GM23338 (cell line): ENCODE measurements around the gene REV3L. TPM values are rescaled to one million over a fixed set of nuclear protein-coding genes. Genes with fewer than 3 reads are reported as not detected.
"Not testable (repeated sequence)": the region's sequence is repeated elsewhere in the genome, so short reads cannot be mapped to it uniquely, and the experiment has no call there.

Experiments used
- ATAC-seq: fragments of 200-7000 bp; cut with Tn5 transposase; 3 replicates; pipeline ENCODE4 v1.9.1; 2020
- DNase-seq: peaks from one replicate; pipeline ENCODE4 v3.0.0-alpha.2; 2015; ENCODE audit warnings: low spot score
- H2AFZ ChIP-seq: fragments of 200-600 bp; sonication (generic); 2 replicates; pipeline ENCODE4 v1.8.0; 2016; ENCODE audit warnings: antibody characterized with exemption, mild to moderate bottlenecking, moderate library complexity
- H3F3A ChIP-seq: fragments of 200-600 bp; sonication (generic); replicated peaks from 2 replicates; pipeline ENCODE4 v1.8.0; 2017; ENCODE audit warnings: antibody characterized with exemption, mixed run types, low read depth
- H3K27ac ChIP-seq: fragments of 200-600 bp; sonication (generic); 2 replicates; pipeline ENCODE4 v1.6.1; 2016; ENCODE audit warnings: low read depth
- H3K27me3 ChIP-seq: fragments of 200-600 bp; sonication (generic); 2 replicates; pipeline ENCODE4 v1.8.0; 2016; ENCODE audit warnings: mild to moderate bottlenecking, mixed run types, moderate library complexity; ENCODE audit not compliant: insufficient read depth
- H3K36me3 ChIP-seq: fragments of 200-600 bp; sonication (generic); 2 replicates; pipeline ENCODE4 v1.8.0; 2016; ENCODE audit warnings: mild to moderate bottlenecking; ENCODE audit not compliant: insufficient read depth
- H3K4me1 ChIP-seq: fragments of 200-600 bp; sonication (generic); 2 replicates; pipeline ENCODE4 v1.8.0; 2016; ENCODE audit warnings: mild to moderate bottlenecking, moderate library complexity; ENCODE audit not compliant: insufficient read depth
- H3K4me2 ChIP-seq: fragments of 200-600 bp; sonication (generic); 2 replicates; pipeline ENCODE4 v1.7.1; 2017; ENCODE audit warnings: mixed run types
- H3K4me3 ChIP-seq: fragments of 200-600 bp; sonication (generic); 2 replicates; pipeline ENCODE4 v1.6.1; 2016; ENCODE audit warnings: mixed run types
- H3K79me2 ChIP-seq: fragments of 200-600 bp; sonication (generic); replicated peaks from 2 replicates; pipeline ENCODE4 v1.8.0; 2017; ENCODE audit warnings: mild to moderate bottlenecking; ENCODE audit not compliant: insufficient read depth
- H3K9me2 ChIP-seq: fragments of 200-600 bp; sonication (generic); 2 replicates; pipeline ENCODE4 v1.8.0; 2017; ENCODE audit not compliant: insufficient read depth
- H4K20me1 ChIP-seq: fragments of 200-600 bp; sonication (generic); replicated peaks from 2 replicates; pipeline ENCODE4 v1.8.0; 2017; ENCODE audit warnings: mild to moderate bottlenecking; ENCODE audit not compliant: insufficient read depth
- H3K27ac Mint-ChIP-seq: 2 replicates; pipeline ENCODE4 v1.8.0; 2020; ENCODE audit warnings: inconsistent platforms, mild to moderate bottlenecking, moderate library complexity, mixed read lengths
- H3K27me3 Mint-ChIP-seq: 3 replicates; pipeline ENCODE4 v1.8.0; 2022; ENCODE audit warnings: low read depth, mild to moderate bottlenecking, moderate library complexity, mixed read lengths, inconsistent platforms; ENCODE audit not compliant: insufficient read depth, poor library complexity
- H3K36me3 Mint-ChIP-seq: 3 replicates; pipeline ENCODE4 v1.8.0; 2021; ENCODE audit warnings: low read depth, mild to moderate bottlenecking, inconsistent platforms, moderate library complexity, mixed read lengths
- H3K4me1 Mint-ChIP-seq: 3 replicates; pipeline ENCODE4 v1.8.0; 2020; ENCODE audit warnings: mild to moderate bottlenecking, inconsistent platforms, mixed read lengths
- H3K4me3 Mint-ChIP-seq: 3 replicates; pipeline ENCODE4 v1.8.0; 2021; ENCODE audit warnings: moderate library complexity, mild to moderate bottlenecking, inconsistent platforms, mixed read lengths
- H3K9me3 Mint-ChIP-seq: 3 replicates; pipeline ENCODE4 v1.8.0; 2020; ENCODE audit warnings: moderate library complexity, mild to moderate bottlenecking, inconsistent platforms, mixed read lengths
- EZH2 ChIP-seq: fragments of 200-600 bp; sonication (generic); IDR thresholded peaks from one replicate; pipeline ENCODE4 v1.8.0; 2017; ENCODE audit warnings: antibody characterized with exemption, mild to moderate bottlenecking, low read depth; ENCODE audit not compliant: unreplicated experiment
- ZNF114 ChIP-seq: fragments of 250-450 bp; sonication (Bioruptor Pico); IDR thresholded peaks from 2 replicates; pipeline ENCODE4 v1.5.0; 2020; ENCODE audit warnings: mild to moderate bottlenecking, moderate library complexity
- polyA plus RNA-seq: library from polyadenylated mRNA; unstranded; fragments of >200 nt; fragmentation: Nextera tagmentation; extraction: Ambion mirVana; gene quantifications from 2 replicates; pipeline ENCODE4 v1.2.1, GENCODE V29; 2016
- total RNA-seq: library from RNA; depleted of rRNA; stranded (reverse); fragments of >200 nt; shearing (Covaris generic); gene quantifications from 2 replicates; pipeline ENCODE4 v1.2.3, GENCODE V29; 2014
- TF ChIP-seq, protein P1 (sequence below): fragments of 250-450 bp; sonication (Bioruptor Pico); IDR thresholded peaks from 2 replicates; pipeline ENCODE4 v1.5.0; 2020; ENCODE audit warnings: mild to moderate bottlenecking, moderate library complexity

Gene REV3L
- total and polyA plus RNA-seq, 2 experiments from 2014 or later, result 8.3 to 13.1 TPM

DNA sequence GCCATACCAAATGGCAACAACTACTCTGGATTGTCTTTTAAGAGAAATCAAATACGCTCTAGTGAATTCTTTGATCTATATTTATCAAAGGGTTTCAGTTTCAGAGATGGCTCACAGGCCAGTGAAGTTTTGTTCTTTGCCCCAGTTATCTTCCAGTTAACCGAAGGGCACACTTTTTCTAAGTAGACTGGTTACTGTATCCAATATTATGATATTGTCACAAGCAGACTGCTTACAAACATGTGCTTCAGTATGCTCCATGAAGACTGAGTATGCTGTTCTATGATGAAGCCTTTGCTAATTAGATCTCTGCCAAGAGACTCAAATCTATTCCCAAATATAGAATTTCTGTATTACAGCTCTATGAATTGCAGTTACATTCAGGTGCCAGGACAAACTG lies 181.1 kb downstream of the REV3L start (continued):
- TF ChIP-seq, protein P1, sequence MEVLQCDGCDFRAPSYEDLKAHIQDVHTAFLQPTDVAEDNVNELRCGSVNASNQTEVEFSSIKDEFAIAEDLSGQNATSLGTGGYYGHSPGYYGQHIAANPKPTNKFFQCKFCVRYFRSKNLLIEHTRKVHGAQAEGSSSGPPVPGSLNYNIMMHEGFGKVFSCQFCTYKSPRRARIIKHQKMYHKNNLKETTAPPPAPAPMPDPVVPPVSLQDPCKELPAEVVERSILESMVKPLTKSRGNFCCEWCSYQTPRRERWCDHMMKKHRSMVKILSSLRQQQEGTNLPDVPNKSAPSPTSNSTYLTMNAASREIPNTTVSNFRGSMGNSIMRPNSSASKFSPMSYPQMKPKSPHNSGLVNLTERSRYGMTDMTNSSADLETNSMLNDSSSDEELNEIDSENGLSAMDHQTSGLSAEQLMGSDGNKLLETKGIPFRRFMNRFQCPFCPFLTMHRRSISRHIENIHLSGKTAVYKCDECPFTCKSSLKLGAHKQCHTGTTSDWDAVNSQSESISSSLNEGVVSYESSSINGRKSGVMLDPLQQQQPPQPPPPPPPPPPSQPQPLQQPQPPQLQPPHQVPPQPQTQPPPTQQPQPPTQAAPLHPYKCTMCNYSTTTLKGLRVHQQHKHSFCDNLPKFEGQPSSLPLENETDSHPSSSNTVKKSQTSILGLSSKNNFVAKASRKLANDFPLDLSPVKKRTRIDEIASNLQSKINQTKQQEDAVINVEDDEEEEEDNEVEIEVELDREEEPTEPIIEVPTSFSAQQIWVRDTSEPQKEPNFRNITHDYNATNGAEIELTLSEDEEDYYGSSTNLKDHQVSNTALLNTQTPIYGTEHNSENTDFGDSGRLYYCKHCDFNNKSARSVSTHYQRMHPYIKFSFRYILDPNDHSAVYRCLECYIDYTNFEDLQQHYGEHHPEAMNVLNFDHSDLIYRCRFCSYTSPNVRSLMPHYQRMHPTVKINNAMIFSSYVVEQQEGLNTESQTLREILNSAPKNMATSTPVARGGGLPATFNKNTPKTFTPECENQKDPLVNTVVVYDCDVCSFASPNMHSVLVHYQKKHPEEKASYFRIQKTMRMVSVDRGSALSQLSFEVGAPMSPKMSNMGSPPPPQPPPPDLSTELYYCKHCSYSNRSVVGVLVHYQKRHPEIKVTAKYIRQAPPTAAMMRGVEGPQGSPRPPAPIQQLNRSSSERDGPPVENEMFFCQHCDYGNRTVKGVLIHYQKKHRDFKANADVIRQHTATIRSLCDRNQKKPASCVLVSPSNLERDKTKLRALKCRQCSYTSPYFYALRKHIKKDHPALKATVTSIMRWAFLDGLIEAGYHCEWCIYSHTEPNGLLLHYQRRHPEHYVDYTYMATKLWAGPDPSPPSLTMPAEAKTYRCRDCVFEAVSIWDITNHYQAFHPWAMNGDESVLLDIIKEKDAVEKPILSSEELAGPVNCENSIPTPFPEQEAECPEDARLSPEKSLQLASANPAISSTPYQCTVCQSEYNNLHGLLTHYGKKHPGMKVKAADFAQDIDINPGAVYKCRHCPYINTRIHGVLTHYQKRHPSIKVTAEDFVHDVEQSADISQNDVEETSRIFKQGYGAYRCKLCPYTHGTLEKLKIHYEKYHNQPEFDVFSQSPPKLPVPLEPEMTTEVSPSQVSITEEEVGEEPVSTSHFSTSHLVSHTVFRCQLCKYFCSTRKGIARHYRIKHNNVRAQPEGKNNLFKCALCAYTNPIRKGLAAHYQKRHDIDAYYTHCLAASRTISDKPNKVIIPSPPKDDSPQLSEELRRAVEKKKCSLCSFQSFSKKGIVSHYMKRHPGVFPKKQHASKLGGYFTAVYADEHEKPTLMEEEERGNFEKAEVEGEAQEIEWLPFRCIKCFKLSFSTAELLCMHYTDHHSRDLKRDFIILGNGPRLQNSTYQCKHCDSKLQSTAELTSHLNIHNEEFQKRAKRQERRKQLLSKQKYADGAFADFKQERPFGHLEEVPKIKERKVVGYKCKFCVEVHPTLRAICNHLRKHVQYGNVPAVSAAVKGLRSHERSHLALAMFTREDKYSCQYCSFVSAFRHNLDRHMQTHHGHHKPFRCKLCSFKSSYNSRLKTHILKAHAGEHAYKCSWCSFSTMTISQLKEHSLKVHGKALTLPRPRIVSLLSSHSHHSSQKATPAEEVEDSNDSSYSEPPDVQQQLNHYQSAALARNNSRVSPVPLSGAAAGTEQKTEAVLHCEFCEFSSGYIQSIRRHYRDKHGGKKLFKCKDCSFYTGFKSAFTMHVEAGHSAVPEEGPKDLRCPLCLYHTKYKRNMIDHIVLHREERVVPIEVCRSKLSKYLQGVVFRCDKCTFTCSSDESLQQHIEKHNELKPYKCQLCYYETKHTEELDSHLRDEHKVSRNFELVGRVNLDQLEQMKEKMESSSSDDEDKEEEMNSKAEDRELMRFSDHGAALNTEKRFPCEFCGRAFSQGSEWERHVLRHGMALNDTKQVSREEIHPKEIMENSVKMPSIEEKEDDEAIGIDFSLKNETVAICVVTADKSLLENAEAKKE (CRISPR knock-in tag), result no peak
- TF ChIP-seq ZNF114 (CRISPR knock-in tag), result no peak
- no peak for TF ChIP-seq EZH2

DNA sequence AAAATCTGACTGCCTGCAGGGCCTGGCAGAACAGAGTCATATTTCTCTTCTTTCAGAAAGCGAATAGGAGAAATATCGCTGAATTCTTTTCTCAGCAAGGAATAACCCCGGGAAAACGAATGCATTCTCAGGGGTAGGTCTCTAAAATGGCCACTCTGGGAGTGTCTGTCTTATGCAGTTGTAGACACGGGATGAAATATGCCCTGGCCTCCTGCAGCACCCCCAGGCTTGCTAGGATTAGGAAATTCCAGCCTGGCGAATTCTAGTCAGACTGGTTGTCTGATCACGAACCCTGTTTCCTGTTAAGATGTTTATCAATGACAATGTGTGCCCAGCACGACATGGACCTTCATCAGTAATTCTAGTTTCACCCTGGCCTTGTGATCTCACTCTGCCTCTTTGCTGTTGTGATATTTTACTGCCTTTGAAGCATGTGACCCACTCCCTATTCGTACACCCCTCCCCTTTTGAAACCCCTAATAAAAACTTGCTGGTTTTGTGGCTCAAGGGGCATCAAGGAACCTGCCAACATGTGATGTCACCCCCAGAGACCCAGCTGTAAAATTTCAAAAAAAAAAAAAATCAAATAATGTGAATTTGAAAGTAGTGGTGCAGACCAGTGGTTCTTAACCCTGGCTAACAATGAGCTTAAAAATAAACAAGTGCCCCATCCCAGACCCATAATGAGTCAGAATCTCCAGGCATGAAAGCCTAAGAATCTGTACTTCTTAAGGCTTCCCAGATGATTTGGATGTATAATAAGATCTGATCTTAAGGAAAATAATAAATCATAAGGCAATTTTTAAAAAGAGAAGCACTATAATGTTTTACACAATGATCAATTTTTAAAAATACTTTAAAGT lies 181.8 kb downstream of the REV3L start:
- H3K27me3 ChIP-seq, H3K9me3 Mint-ChIP-seq, H3K4me2 ChIP-seq, H2AFZ ChIP-seq, H3K4me3 Mint-ChIP-seq, H3K4me1 Mint-ChIP-seq, H3K79me2 ChIP-seq, H3K4me3 ChIP-seq, H3K27me3 Mint-ChIP-seq, H3K27ac ChIP-seq, H3K36me3 ChIP-seq, ATAC-seq, H4K20me1 ChIP-seq, H3K9me2 ChIP-seq, H3K4me1 ChIP-seq, H3F3A ChIP-seq: not testable (repeated sequence)
- peak; percentile 17 for DNase-seq
- peaks cover 21% of the 10 kb centered on the region; the same call in 2 of the 3 replicates for H3K36me3 Mint-ChIP-seq
- H3K27ac Mint-ChIP-seq, result peak overlapping the region; percentile 84; the same call in 1 of the 2 replicates
